ENCODE results near the gene SVEP1.

The SVEP1 gene

DNA sequence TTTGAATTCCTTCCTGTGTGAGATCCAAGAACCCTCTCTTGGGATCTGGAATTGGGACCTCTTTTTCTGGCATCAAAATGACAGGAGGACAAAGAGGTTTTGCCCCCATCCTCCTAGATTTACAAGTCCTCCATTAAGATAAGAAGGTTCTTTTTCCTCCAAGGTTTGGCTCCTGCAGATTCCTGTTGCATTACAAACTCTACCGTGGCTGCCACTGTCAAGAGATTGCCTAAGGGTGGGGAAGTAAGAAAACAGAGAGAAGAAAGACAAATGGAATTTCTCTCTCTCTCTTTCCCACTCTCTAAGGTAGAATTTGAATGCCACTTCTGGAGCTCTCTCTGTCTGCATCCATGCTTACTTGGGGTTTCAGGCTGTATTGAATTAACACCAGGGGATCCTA is 12.0 kb upstream of the SVEP1 start:
- Mint-ChIP-seq H3K9me3 (peaks cover 12% of the 10 kb centered on the region), H3K4me1 (no peaks in the 10 kb centered on the region), H3K36me3 (no peaks in the 10 kb centered on the region), H3K4me3 (no peak overlapping the region), H3K27ac (no peak overlapping the region)
- DNase-seq (ENCODE audit: low spot score in 2 of 2) (no peak), ATAC-seq (no peak)

DNA sequence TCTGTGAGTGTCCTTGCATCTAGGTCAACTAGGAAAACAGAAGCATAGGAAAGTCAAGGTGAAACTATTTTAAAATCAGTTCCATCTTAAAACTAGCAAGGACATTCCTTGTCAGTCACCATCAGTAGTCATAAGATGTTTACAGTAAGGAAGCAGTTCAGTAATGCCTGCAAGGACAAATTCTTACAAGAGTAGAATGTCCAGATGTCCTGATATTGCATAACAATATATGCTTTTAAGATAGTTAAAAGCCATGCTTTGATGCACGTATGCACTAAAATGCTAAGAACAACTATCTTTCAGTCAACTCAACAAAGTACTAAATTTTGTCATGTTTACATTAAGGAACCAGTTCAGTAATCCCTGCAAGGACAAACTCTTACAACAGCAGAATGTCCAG is 11.3 kb upstream of the SVEP1 start:
- Mint-ChIP-seq H3K4me1 (no peaks in the 10 kb centered on the region), H3K36me3 (no peaks in the 10 kb centered on the region), H3K4me3 (no peak overlapping the region), H3K9me3 (peaks cover 17% of the 10 kb centered on the region), H3K27ac (no peak overlapping the region)
- DNase-seq (ENCODE audit: low spot score in 2 of 2), result no peak
- no peak for ATAC-seq

DNA sequence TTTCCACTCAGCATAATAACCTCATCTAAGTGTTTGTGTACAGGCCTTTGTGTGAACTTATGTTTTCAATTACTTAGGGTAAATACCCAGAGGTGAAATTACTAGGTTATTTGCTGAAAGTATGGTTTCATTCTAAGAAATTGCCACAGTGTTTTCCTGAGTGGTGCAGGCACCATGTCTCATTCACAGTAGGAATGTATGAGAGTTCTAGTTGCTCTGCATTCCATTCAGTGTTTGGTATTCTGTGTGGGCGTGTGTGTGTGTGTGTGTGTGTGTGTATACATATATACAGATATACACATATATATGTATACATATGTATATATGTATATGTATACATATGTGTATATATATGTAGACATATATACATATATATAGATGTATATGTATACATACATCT is 8.8 kb upstream of the SVEP1 start:
- no peaks in the 10 kb centered on the region for H3K36me3 Mint-ChIP-seq
- DNase-seq (ENCODE audit: low spot score in 2 of 2), result no peak
- no peak overlapping the region for H3K4me3 Mint-ChIP-seq
- no peak overlapping the region for H3K27ac Mint-ChIP-seq
- H3K9me3 Mint-ChIP-seq, result peaks cover 19% of the 10 kb centered on the region
- no peaks in the 10 kb centered on the region for H3K4me1 Mint-ChIP-seq
- ATAC-seq, result no peak

DNA sequence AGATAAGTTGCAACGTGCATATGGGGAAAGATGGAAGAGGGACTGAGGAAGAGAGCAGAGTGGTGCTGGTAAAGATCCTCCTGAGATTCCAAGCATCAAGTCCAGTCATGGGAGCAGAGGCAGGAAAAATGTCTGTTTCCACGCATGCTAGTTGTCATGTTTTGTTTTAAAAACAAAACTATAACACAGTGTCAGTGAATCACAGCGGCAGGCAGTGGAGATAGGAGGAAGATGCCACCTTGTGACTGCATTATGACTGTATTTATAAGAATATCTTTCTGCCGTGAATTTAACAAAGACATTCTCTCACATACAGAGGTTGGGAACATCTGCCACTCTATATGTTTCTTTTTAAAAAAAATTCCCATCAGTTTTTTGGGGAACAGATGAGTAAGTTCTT is 3.7 kb upstream of the SVEP1 start:
- no peak for DNase-seq (ENCODE audit: low spot score in 2 of 2)
- ATAC-seq, result no peak
- Mint-ChIP-seq H3K36me3 (no peaks in the 10 kb centered on the region), H3K27ac (no peak overlapping the region), H3K4me3 (no peak overlapping the region), H3K4me1 (no peaks in the 10 kb centered on the region), H3K9me3 (peaks cover 8% of the 10 kb centered on the region)

- Mint-ChIP-seq H3K27ac (no peak overlapping the region), H3K4me3 (no peak overlapping the region), H3K9me3 (peaks cover 8% of the 10 kb centered on the region), H3K4me1 (no peaks in the 10 kb centered on the region), H3K36me3 (no peaks in the 10 kb centered on the region)
- DNase-seq (ENCODE audit: low spot score in 2 of 2) (no peak), ATAC-seq (no peak)
Observed at GRCh38 chr9:110582156-110582555, 2.6 kb upstream of the SVEP1 start.

- Mint-ChIP-seq H3K27ac (no peak overlapping the region), H3K4me3 (no peak overlapping the region), H3K9me3 (peaks cover 3% of the 10 kb centered on the region), H3K4me1 (no peaks in the 10 kb centered on the region), H3K36me3 (no peaks in the 10 kb centered on the region)
- DNase-seq (ENCODE audit: low spot score in 2 of 2) (no peak), ATAC-seq (no peak)
Observed at GRCh38 chr9:110580850-110581249, 1.3 kb upstream of the SVEP1 start.

DNA sequence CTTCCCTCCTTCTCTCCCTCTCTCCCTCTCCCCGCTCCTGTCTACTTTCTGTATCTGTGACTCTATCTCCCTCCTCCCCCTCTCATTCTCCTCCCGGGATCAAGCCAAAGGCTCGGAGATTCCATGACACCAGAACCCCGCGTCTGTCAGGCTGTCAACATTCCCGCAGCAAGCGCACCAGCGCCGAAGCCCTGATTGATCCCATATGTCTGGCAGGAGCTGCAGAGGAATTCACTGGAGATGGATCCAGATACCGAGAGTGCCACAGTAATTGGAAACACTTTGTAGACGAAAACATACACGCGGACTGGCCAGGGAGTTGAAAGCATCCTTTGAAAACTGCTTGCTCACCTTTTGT is 300 bp upstream of the SVEP1 start:
- H3K4me1 Mint-ChIP-seq, result no peaks in the 10 kb centered on the region
- H3K27ac Mint-ChIP-seq, result no peak overlapping the region
- DNase-seq (ENCODE audit: low spot score in 2 of 2) (no peak), ATAC-seq (no peak)
- no peak overlapping the region for H3K4me3 Mint-ChIP-seq
- H3K36me3 Mint-ChIP-seq, result no peaks in the 10 kb centered on the region
- H3K9me3 Mint-ChIP-seq, result no peaks in the 10 kb centered on the region

DNA sequence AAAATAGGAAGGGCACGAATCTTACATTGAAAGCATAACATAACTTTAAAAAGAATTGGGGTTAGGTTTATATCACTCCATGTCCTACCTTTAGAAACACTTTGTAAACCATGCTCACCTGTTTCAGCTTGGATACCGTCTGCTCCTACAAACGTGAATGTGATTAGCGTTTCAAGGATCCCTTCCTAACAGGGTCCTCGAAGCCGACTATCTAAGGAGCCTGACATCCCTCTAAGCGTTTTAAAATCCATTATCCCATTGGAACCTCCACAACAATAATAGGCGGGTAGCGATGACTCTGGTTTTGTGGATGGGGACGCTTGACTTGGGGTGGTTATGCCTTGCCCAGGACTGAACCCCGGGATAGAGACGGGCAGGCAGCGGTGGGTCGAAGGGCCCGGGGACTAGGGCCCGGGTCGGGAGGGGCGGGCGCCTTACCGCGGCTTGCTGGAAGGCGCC is 937 bp downstream of the SVEP1 start:
- Mint-ChIP-seq H3K4me1 (no peaks in the 10 kb centered on the region), H3K4me3 (no peak overlapping the region), H3K9me3 (no peaks in the 10 kb centered on the region), H3K36me3 (no peaks in the 10 kb centered on the region), H3K27ac (no peak overlapping the region)
- ATAC-seq (no peak), DNase-seq (ENCODE audit: low spot score in 2 of 2) (no peak)

GRCh38 chr9:110575945-110576344 is 3.6 kb downstream of the SVEP1 start:
- Mint-ChIP-seq H3K36me3 (no peaks in the 10 kb centered on the region), H3K4me3 (no peak overlapping the region)
- ATAC-seq, result no peak

DNA sequence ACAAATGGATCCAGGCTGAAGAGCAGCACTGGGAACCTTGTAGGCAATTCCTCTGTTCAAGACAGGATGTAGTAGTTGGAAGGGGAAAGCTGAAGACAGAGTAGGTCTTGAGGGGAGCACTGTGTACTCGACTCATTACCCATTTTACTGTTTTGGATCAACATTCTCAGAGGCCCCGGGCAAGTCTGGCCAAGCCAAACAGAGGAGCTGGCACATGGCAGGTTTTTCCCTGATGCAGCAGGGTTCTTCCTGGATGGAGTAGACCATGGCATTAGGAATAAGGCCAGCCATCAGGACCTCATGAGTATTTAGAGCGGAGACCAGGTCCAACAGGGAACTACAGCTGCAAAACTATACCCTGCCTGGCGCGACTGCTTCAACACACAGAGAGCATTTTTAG is 4.4 kb downstream of the SVEP1 start:
- H3K4me3 Mint-ChIP-seq, result no peak overlapping the region
- no peak overlapping the region for H3K27ac Mint-ChIP-seq
- H3K9me3 Mint-ChIP-seq, result peaks cover 2% of the 10 kb centered on the region
- no peak for DNase-seq (ENCODE audit: low spot score in 2 of 2)
- H3K36me3 Mint-ChIP-seq, result no peaks in the 10 kb centered on the region
- no peak for ATAC-seq
- H3K4me1 Mint-ChIP-seq, result no peaks in the 10 kb centered on the region

More at GRCh38 chr9:110575945-110576344, 3.6 kb downstream of the SVEP1 start:
- no peak overlapping the region for H3K27ac Mint-ChIP-seq
- no peak for DNase-seq (ENCODE audit: low spot score in 2 of 2)
- no peaks in the 10 kb centered on the region for H3K9me3 Mint-ChIP-seq
- no peaks in the 10 kb centered on the region for H3K4me1 Mint-ChIP-seq

GRCh38 chr9:110573305-110573704 is 6.2 kb downstream of the SVEP1 start:
- DNase-seq (ENCODE audit: low spot score in 2 of 2), result no peak
- Mint-ChIP-seq H3K4me3 (no peak overlapping the region), H3K36me3 (no peaks in the 10 kb centered on the region), H3K9me3 (peaks cover 3% of the 10 kb centered on the region), H3K27ac (no peak overlapping the region), H3K4me1 (no peaks in the 10 kb centered on the region)
- no peak for ATAC-seq

DNA sequence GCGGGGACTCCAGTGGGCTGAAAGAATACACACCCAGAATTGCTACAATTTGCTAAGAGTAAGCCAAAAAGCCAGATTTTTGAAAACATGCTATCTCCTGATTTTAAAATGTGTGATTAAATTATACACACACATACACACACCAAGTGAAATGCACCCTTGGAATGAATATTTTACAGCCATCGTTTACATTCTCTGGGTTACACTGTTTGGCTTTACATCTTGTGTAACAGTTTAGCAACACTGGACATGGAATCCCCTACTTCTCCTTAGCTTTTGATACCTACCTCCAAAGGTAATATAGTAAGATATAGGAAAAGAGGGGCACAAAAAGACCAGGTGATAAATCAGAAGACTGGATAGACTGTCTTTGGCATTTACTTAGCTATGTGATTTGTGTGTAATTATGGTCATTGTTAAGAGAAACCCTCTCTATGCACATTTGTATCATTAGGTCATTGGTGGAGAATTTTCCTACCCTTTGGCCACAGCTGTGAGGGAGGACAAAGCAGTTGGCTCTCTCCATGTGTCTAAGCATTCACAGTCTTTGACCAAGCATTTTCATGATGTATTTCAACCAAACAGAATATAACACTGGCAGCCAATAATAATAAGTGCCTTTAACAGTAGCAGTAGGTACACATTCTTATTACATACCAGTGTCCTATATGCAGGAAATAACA is 7.6 kb downstream of the SVEP1 start:
- ATAC-seq, result no peak
- Mint-ChIP-seq H3K9me3 (peaks cover 3% of the 10 kb centered on the region), H3K4me3 (no peak overlapping the region), H3K36me3 (no peaks in the 10 kb centered on the region), H3K27ac (no peak overlapping the region), H3K4me1 (no peaks in the 10 kb centered on the region)
- no peak for DNase-seq (ENCODE audit: low spot score in 2 of 2)

DNA sequence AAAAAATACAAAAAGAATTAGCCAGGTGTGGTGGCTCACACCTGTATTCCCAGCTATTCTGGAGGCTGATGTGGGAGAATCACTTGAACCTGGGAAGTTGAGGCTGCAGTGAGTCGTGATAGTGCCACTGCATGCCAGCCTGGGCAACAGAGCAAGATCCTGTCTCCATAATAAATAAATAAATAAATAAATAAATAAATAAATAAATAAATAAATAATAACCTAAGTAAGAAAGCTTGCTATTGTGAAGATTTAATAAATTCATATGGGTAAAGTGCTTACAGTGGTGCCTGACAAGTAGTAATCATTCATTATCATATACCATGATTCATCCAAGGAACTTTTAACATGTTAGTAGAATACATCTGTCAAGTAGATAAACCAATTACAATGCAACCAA is 13.4 kb downstream of the SVEP1 start:
- Mint-ChIP-seq H3K4me3 (no peak overlapping the region), H3K4me1 (no peaks in the 10 kb centered on the region), H3K36me3 (no peaks in the 10 kb centered on the region), H3K9me3 (peaks cover 4% of the 10 kb centered on the region), H3K27ac (no peak overlapping the region)
- no peak for ATAC-seq
- no peak for DNase-seq (ENCODE audit: low spot score in 2 of 2)

GRCh38 chr9:110561826-110562225 is 17.7 kb downstream of the SVEP1 start:
- no peak for ATAC-seq
- H3K9me3 Mint-ChIP-seq, result peaks cover 9% of the 10 kb centered on the region
- H3K36me3 Mint-ChIP-seq, result no peaks in the 10 kb centered on the region
- H3K27ac Mint-ChIP-seq, result no peak overlapping the region
- no peaks in the 10 kb centered on the region for H3K4me1 Mint-ChIP-seq
- DNase-seq (ENCODE audit: low spot score in 2 of 2), result no peak
- no peak overlapping the region for H3K4me3 Mint-ChIP-seq

DNA sequence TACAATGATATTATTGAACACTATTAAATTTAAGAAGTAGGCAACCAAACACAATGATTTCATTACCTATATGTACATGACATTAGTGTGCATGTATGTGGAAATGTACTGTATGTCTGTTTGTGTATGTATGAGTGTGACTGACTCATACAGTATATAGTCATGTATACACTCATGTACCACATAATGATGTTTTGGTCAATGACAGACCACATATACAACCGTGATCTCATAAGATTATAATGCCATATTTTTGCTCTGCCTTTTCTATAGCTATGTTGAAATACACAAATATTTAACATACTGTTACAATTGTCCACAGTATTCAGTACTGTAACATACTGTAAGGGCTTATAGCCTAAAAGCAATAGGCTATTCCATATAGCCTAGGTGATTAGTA is 19.7 kb downstream of the SVEP1 start:
- peaks cover 9% of the 10 kb centered on the region for H3K9me3 Mint-ChIP-seq
- no peak for ATAC-seq
- no peak for DNase-seq (ENCODE audit: low spot score in 2 of 2)

GRCh38 chr9:110555551-110556331 is 23.8 kb downstream of the SVEP1 start:
- H3K9me3 Mint-ChIP-seq, result peaks cover 4% of the 10 kb centered on the region
- ATAC-seq (no peak), DNase-seq (ENCODE audit: low spot score in 2 of 2) (no peak)
- no peak overlapping the region for H3K4me3 Mint-ChIP-seq
- H3K4me1 Mint-ChIP-seq, result no peaks in the 10 kb centered on the region
- H3K36me3 Mint-ChIP-seq, result no peaks in the 10 kb centered on the region
- H3K27ac Mint-ChIP-seq, result no peak overlapping the region

More for the DNA sequence above, 19.7 kb downstream of the SVEP1 start:
- no peak overlapping the region for H3K4me3 Mint-ChIP-seq
- no peaks in the 10 kb centered on the region for H3K4me1 Mint-ChIP-seq
- no peak overlapping the region for H3K27ac Mint-ChIP-seq
- H3K36me3 Mint-ChIP-seq, result no peaks in the 10 kb centered on the region

Measured in stimulated activated effector memory CD8-positive, alpha-beta T cell treated with anti-CD3 and anti-CD28 coated beads, Interleukin-12 subunit alpha, Interleukin-12 subunit beta, amount 100 ng/mL, for 72 hours (primary cell).